ENCODE data around the gene BCAS1.

The BCAS1 gene

DNA sequence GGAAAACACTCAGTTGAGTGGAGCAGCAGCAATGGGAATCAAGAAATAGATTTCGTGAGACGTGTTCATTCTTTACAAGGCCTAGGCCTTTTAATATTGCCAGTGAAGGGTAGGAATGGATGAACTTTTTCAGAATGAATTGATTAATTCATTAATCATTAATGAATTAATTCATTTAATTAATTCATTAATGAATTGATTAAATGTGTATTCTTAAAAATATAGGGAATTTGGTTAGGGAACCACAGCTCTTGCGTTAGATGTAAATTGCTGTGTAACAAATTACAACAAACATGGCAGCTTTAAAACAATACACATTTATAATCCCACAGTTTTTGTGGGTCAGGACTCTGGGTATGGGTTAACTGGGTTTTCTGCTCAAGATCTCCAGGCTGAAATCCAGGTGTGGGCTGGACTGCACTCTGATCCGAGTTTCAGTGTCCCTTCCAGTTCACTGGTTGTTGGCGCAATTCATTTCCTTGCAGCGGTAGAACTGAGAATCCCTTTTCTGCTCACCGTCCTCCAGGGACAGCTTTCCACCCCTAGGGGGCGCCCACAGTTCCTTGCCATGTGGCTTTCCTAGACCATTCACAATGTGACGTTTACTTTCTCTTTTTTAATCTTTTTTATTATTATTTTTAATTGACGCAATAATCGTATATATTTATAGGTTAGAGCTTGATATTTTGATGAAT lies 32.8 kb upstream of the BCAS1 start:
- DNase-seq (ENCODE audit: low read depth in 2 of 2) = peak; percentile 32 to 67

GRCh38 chr20:54102543-54102942 lies 32.1 kb upstream of the BCAS1 start:
- no peak for DNase-seq (ENCODE audit: low read depth in 2 of 2)

- no peak for DNase-seq (ENCODE audit: low read depth in 2 of 2)
These were observed 30.2 kb upstream of the BCAS1 start for GRCh38 chr20:54100563-54100962.

DNA sequence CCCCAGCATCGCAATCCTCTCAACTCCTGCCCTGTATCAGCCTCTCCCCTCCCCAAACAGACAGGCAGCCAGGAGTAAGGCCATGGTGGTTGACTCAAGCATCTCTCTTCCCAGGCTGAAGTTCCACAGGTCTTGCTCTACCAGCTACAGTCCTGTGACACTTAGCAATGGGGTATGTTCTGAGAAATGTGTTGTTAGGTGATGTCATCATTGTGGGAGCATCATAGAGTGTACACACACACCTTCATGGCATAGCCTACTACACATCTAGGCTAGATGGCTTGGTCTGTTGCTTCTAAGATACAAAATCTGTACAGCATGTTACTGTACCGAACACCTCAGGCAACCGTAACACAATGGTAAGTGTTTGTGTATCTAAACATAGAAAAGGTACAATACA lies 29.5 kb upstream of the BCAS1 start:
- no peak for DNase-seq (ENCODE audit: low read depth in 2 of 2)

DNA sequence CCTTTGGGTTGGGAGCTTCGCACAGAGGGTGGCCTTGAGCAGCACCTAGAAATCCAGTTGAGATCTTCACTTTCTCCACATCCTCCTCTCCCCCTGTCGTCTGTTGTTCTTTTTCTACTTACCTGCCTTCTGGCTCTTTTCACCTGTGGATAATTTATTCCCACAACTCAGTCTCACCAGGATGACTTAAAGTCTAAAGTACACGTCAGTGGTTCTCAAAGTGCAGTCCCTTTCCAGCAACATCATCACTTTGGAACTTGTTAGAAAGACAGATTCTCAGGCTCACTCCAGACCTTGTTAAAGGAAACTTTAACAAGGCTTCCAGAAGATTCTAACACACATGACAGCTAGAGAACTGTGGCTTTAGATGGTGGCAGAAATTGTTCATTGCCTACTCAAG lies 27.7 kb upstream of the BCAS1 start:
- no peak for DNase-seq (ENCODE audit: low read depth in 2 of 2)

GRCh38 chr20:54097236-54097529 lies 26.8 kb upstream of the BCAS1 start:
- DNase-seq (ENCODE audit: low read depth in 2 of 2) = no peak

GRCh38 chr20:54095824-54096223 lies 25.4 kb upstream of the BCAS1 start:
- DNase-seq (ENCODE audit: low read depth in 2 of 2) = no peak

DNA sequence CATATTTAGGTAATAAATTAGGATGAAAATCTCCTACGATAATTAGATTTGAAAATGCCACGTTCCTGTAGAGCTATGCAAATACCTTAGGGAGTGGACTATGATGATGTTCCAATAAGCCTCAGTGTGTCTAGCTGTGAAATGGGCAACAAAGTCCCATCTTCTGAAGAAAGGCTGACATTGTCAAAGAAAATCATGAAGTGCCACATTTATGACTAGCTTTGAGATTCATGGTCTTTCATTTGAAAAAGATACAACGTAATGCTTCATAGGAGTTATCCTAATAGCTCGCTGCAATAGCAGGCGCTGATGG lies 23.8 kb upstream of the BCAS1 start:
- DNase-seq (ENCODE audit: low read depth in 2 of 2) = no peak

GRCh38 chr20:54093423-54094267 lies 23.3 kb upstream of the BCAS1 start:
- DNase-seq (ENCODE audit: low read depth in 2 of 2) = no peak

DNA sequence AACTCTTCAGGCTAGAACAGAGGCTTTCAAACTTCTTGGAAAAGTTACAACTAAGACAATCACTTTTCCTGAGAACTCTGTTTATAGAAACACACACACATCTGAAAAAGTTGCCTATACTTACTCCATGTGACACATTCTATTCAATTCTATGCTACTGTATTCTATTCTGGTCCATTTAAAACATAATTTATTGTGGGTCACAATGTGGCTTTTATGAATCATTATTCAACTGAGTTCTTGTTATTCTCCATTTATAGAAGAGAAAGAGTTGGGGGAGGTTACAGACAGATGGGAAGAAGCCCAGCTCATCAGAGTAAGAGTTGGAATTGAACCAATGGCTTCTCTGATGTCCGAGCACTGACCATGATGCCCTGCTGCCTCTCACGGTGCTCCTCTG lies 21.6 kb upstream of the BCAS1 start:
- no peak for DNase-seq (ENCODE audit: low read depth in 2 of 2)

DNA sequence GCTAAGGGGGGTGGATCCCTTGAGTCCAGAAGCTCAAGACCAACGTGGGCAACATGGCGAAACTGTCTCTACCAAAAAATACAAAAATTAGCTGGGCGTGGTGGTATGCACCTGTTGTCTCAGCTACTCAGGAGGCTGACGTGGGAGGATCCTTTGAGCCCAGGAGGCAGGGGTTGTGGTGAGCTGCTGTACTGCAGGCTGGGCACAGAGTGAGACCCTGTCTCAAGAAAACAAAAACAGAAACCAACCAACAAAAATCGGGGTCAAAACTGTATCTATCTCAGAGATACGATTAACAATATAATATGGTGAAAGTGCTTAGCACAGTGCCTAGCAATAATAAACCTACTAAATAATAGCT lies 20.7 kb upstream of the BCAS1 start:
- no peak for DNase-seq (ENCODE audit: low read depth in 2 of 2)

GRCh38 chr20:54090230-54091119 lies 20.1 kb upstream of the BCAS1 start:
- no peak for DNase-seq (ENCODE audit: low read depth in 2 of 2)

DNA sequence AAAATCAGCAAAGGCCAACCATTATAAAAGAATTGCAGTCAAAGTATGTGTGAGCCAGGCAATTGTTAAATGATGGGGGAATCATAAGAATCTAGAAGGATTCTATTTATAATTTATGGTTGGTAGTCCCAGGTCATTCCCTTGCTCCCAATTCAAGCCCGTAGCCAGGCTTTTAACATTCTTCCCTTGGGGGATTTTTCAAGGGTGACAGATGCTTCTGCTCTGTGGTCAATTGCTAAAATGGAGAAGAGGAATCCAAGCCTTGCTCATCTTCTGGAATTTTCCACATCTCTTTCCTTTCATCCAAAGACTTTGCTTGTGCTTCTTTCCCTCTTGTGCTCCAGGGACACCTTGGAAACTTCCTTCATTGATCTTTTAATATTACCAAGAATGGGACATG lies 18.0 kb upstream of the BCAS1 start:
- DNase-seq (ENCODE audit: low read depth in 2 of 2) = no peak

- no peak for DNase-seq (ENCODE audit: low read depth in 2 of 2)
These were observed 16.2 kb upstream of the BCAS1 start for GRCh38 chr20:54086507-54087039.

GRCh38 chr20:54085910-54086309 lies 15.5 kb upstream of the BCAS1 start:
- DNase-seq (ENCODE audit: low read depth in 2 of 2) = no peak

GRCh38 chr20:54085425-54085824 lies 15.0 kb upstream of the BCAS1 start:
- DNase-seq (ENCODE audit: low read depth in 2 of 2) = no peak

DNA sequence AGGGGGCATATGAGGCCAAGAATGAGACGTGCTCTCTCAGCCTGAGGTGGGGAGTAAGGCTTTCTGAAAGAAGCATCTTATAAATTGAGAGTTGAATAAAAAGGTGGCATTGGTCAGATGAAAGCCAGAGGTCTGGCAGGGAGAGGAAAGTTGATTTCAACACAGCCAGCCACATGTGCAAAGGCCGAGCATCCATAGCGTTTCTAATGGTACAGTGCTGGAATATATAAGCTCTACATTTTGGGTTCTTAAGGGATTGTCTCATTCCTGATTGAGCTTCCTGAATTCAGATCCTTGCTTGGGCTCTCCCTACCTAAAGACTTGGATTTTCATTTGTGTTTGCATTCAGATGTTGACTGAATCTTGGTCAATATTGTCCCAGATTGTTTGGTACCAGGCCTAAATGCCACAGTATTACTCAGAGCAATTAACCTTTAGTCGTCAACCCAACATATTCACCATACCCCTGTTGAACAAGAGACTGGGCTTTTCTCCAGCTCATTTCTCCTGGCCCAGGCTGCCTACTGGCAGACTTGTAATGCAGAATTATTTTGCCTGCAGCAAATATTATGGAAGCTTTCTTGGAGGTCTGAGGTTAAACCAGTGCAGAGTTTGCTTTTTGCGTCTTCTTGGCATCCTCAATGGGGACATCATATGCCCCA lies 14.5 kb upstream of the BCAS1 start:
- no peak for DNase-seq (ENCODE audit: low read depth in 2 of 2)

- no peak for DNase-seq (ENCODE audit: low read depth in 2 of 2)
These were observed 13.8 kb upstream of the BCAS1 start for GRCh38 chr20:54084193-54084592.

GRCh38 chr20:54083459-54083858 lies 13.1 kb upstream of the BCAS1 start:
- no peak for DNase-seq (ENCODE audit: low read depth in 2 of 2)

GRCh38 chr20:54082100-54082499 lies 11.7 kb upstream of the BCAS1 start:
- no peak for DNase-seq (ENCODE audit: low read depth in 2 of 2)

- no peak for DNase-seq (ENCODE audit: low read depth in 2 of 2)
These were observed 9.3 kb upstream of the BCAS1 start for GRCh38 chr20:54079652-54080051.
